HepG2 (cell line): ENCODE measurements around the gene SLC23A3. TPM values are rescaled to one million over a fixed set of nuclear protein-coding genes. Genes with fewer than 3 reads are reported as not detected.

Source experiments
- HNF4G ChIP-seq, 2 experiments: sonication (generic) in 1 of 2; formaldehyde crosslinking in 1 of 2; IDR thresholded peaks; 2 replicates each; pipeline versions ENCODE4 v1.4.0 to v1.6.1; 2011 to 2020; ENCODE audit warnings: borderline replicate concordance in 2 of 2, low read depth in 2 of 2, mild to moderate bottlenecking in 2 of 2, low read length in 1 of 2, missing genetic modification reagents in 1 of 2, moderate library complexity in 1 of 2
- MED1 ChIP-seq: sonication (generic); formaldehyde crosslinking; IDR thresholded peaks from 2 replicates; pipeline ENCODE4 v1.4.0; 2020; ENCODE audit warnings: missing genetic modification reagents
- PHF5A ChIP-seq: IDR thresholded peaks from one replicate; pipeline ENCODE4 v1.6.1; 2018; ENCODE audit warnings: low read depth, missing genetic modification reagents; ENCODE audit not compliant: unreplicated experiment
- POLR2AphosphoS5 ChIP-seq: IDR thresholded peaks from 2 replicates; pipeline ENCODE4 v1.6.1; 2012; ENCODE audit warnings: low read depth, low read length
- SCMH1 ChIP-seq: sonication (generic); formaldehyde crosslinking; IDR thresholded peaks from 2 replicates; pipeline ENCODE4 v1.9.0; 2021; ENCODE audit warnings: missing genetic modification reagents, mild to moderate bottlenecking, borderline replicate concordance
- ZNF343 ChIP-seq: sonication (generic); formaldehyde crosslinking; IDR thresholded peaks from 2 replicates; pipeline ENCODE4 v1.4.0; 2020; ENCODE audit warnings: mild to moderate bottlenecking, missing genetic modification reagents
- ZNF790 ChIP-seq: sonication (generic); formaldehyde crosslinking; IDR thresholded peaks from 2 replicates; pipeline ENCODE4 v1.8.0; 2022; ENCODE audit warnings: missing genetic modification reagents, mild to moderate bottlenecking, borderline replicate concordance
- polyA plus RNA-seq, 8 experiments: library from polyadenylated mRNA; depleted of rRNA in 3 of 8; stranded (reverse) in 7 of 8; unstranded in 1 of 8; fragments of >200 nt; fragmentation: Illumina TruSeq in 4 of 8; extraction: Trizol in 4 of 8; gene quantifications; 2 replicates each; pipeline versions ENCODE4 v1.2.1 to v1.2.3, GENCODE V29; 2011 to 2016; ENCODE audit warnings: low read depth in 4 of 8, missing spikeins in 1 of 8, mixed read lengths in 1 of 8; ENCODE audit not compliant: insufficient read depth in 1 of 8
- total RNA-seq, 5 experiments: library from RNA; depleted of rRNA; stranded (reverse); fragments of >200 nt; fragmentation: Illumina TruSeq; extraction: Trizol; gene quantifications; 2 replicates each; pipeline ENCODE4 v1.2.3, GENCODE V29; 2016; ENCODE audit warnings: low read depth in 1 of 5
- TF ChIP-seq, protein P1 (sequence below): conservative IDR thresholded peaks from 2 replicates; pipeline ENCODE4 v1.6.1; 2018; ENCODE audit warnings: missing genetic modification reagents
- TF ChIP-seq, protein P2 (sequence below), 2 experiments: IDR thresholded peaks; 2 replicates each; pipeline ENCODE4 v1.6.1; 2011 to 2012; ENCODE audit warnings: low read length in 2 of 2, borderline replicate concordance in 1 of 2, low read depth in 1 of 2, mild to moderate bottlenecking in 1 of 2, moderate library complexity in 1 of 2
- TF ChIP-seq, protein P3 (sequence below): sonication (generic); formaldehyde crosslinking; IDR thresholded peaks from 2 replicates; pipeline ENCODE4 v1.4.0; 2020; ENCODE audit warnings: low read depth, missing genetic modification reagents
- TF ChIP-seq, protein P4 (sequence below): IDR thresholded peaks from 2 replicates; pipeline ENCODE4 v1.4.0; 2020; ENCODE audit warnings: mild to moderate bottlenecking, missing genetic modification reagents

Gene SLC23A3
- total and polyA plus RNA-seq, 2 of the 13 experiments (the other 11 are each of a cell fraction or from before 2014, with no cell fraction given), result 0.38 to 0.78 TPM

DNA sequence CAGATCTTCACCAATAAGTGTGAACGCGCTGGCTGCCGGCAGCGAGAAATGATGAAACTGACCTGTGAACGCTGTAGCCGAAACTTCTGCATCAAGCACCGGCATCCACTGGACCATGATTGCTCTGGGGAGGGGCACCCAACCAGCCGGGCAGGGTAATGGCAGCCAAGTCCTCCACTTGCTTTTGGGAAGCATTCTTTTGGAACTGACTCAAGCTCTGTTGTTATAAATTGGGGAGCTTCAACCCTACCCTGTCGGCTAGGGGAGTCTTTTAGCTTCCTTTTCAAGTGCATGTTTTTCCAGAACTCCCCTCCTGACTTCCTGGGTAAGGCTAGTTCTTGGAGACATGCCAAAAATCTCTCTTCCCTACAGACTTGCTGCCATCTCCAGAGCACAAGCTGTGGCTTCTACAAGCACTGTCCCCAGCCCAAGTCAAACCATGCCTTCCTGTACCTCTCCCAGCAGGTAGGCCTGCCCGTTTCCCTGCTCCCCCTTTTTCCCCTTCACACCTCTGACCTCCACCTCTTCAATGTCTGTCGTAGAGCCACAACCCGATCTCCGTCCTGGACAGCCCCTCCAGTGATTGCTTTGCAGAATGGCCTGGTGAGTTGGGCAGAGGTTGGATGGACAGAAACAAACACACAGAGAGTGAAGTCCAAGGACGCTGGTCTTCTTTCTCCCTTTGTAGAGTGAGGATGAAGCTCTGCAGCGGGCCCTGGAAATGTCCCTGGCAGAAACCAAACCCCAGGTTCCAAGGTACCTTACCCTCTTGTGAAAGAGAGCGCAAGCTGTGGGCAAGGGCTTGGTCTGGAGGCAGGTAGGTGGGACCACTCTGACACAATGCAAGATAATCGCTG lies 38.3 kb upstream of the SLC23A3 start (continued):
- TF ChIP-seq, protein P1, sequence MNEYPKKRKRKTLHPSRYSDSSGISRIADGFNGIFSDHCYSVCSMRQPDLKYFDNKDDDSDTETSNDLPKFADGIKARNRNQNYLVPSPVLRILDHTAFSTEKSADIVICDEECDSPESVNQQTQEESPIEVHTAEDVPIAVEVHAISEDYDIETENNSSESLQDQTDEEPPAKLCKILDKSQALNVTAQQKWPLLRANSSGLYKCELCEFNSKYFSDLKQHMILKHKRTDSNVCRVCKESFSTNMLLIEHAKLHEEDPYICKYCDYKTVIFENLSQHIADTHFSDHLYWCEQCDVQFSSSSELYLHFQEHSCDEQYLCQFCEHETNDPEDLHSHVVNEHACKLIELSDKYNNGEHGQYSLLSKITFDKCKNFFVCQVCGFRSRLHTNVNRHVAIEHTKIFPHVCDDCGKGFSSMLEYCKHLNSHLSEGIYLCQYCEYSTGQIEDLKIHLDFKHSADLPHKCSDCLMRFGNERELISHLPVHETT (CRISPR knock-in tag), result peak; percentile 70; the same call in 1 of the 2 replicates
- TF ChIP-seq, protein P2, sequence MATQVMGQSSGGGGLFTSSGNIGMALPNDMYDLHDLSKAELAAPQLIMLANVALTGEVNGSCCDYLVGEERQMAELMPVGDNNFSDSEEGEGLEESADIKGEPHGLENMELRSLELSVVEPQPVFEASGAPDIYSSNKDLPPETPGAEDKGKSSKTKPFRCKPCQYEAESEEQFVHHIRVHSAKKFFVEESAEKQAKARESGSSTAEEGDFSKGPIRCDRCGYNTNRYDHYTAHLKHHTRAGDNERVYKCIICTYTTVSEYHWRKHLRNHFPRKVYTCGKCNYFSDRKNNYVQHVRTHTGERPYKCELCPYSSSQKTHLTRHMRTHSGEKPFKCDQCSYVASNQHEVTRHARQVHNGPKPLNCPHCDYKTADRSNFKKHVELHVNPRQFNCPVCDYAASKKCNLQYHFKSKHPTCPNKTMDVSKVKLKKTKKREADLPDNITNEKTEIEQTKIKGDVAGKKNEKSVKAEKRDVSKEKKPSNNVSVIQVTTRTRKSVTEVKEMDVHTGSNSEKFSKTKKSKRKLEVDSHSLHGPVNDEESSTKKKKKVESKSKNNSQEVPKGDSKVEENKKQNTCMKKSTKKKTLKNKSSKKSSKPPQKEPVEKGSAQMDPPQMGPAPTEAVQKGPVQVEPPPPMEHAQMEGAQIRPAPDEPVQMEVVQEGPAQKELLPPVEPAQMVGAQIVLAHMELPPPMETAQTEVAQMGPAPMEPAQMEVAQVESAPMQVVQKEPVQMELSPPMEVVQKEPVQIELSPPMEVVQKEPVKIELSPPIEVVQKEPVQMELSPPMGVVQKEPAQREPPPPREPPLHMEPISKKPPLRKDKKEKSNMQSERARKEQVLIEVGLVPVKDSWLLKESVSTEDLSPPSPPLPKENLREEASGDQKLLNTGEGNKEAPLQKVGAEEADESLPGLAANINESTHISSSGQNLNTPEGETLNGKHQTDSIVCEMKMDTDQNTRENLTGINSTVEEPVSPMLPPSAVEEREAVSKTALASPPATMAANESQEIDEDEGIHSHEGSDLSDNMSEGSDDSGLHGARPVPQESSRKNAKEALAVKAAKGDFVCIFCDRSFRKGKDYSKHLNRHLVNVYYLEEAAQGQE (IDR thresholded peaks at IDR 0.05; ENCODE audit: borderline replicate concordance in 1 of 2, low read depth in 1 of 2, low read length in 2 of 2), result peak in 1 of 2 experiments; percentile 37; a peak in 1 of 4 replicates
- TF ChIP-seq PHF5A (CRISPR knock-in tag) (peak; percentile 83), HNF4G (IDR thresholded peaks at IDR 0.05; ENCODE audit: borderline replicate concordance, low read depth, low read length) (peak; percentile 89), HNF4G (CRISPR knock-in tag; IDR thresholded peaks at IDR 0.05; ENCODE audit: borderline replicate concordance, low read depth) (peak; percentile 96; the same call in 1 of the 2 replicates), ZNF790 (CRISPR knock-in tag) (no peak), MED1 (peak; percentile 82), ZNF343 (CRISPR knock-in tag) (no peak), SCMH1 (CRISPR knock-in tag) (no peak), POLR2AphosphoS5 (peak; percentile 82)
- TF ChIP-seq, protein P3, sequence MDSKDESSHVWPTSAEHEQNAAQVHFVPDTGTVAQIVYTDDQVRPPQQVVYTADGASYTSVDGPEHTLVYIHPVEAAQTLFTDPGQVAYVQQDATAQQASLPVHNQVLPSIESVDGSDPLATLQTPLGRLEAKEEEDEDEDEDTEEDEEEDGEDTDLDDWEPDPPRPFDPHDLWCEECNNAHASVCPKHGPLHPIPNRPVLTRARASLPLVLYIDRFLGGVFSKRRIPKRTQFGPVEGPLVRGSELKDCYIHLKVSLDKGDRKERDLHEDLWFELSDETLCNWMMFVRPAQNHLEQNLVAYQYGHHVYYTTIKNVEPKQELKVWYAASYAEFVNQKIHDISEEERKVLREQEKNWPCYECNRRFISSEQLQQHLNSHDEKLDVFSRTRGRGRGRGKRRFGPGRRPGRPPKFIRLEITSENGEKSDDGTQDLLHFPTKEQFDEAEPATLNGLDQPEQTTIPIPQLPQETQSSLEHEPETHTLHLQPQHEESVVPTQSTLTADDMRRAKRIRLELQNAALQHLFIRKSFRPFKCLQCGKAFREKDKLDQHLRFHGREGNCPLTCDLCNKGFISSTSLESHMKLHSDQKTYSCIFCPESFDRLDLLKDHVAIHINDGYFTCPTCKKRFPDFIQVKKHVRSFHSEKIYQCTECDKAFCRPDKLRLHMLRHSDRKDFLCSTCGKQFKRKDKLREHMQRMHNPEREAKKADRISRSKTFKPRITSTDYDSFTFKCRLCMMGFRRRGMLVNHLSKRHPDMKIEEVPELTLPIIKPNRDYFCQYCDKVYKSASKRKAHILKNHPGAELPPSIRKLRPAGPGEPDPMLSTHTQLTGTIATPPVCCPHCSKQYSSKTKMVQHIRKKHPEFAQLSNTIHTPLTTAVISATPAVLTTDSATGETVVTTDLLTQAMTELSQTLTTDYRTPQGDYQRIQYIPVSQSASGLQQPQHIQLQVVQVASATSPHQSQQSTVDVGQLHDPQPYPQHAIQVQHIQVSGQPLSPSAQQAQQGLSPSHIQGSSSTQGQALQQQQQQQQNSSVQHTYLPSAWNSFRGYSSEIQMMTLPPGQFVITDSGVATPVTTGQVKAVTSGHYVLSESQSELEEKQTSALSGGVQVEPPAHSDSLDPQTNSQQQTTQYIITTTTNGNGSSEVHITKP (CRISPR knock-in tag), result peak; percentile 94
- TF ChIP-seq, protein P4, sequence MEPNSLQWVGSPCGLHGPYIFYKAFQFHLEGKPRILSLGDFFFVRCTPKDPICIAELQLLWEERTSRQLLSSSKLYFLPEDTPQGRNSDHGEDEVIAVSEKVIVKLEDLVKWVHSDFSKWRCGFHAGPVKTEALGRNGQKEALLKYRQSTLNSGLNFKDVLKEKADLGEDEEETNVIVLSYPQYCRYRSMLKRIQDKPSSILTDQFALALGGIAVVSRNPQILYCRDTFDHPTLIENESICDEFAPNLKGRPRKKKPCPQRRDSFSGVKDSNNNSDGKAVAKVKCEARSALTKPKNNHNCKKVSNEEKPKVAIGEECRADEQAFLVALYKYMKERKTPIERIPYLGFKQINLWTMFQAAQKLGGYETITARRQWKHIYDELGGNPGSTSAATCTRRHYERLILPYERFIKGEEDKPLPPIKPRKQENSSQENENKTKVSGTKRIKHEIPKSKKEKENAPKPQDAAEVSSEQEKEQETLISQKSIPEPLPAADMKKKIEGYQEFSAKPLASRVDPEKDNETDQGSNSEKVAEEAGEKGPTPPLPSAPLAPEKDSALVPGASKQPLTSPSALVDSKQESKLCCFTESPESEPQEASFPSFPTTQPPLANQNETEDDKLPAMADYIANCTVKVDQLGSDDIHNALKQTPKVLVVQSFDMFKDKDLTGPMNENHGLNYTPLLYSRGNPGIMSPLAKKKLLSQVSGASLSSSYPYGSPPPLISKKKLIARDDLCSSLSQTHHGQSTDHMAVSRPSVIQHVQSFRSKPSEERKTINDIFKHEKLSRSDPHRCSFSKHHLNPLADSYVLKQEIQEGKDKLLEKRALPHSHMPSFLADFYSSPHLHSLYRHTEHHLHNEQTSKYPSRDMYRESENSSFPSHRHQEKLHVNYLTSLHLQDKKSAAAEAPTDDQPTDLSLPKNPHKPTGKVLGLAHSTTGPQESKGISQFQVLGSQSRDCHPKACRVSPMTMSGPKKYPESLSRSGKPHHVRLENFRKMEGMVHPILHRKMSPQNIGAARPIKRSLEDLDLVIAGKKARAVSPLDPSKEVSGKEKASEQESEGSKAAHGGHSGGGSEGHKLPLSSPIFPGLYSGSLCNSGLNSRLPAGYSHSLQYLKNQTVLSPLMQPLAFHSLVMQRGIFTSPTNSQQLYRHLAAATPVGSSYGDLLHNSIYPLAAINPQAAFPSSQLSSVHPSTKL, result peak; percentile 88
